H7 (cell line): ENCODE results near the gene HSPB9. TPM values are rescaled to one million over a fixed set of nuclear protein-coding genes. Genes with fewer than 3 reads are reported as not detected.

Experiments used
- DNase-seq: peaks from one replicate; pipeline ENCODE4 v3.0.0; 2012
- H3K27me3 ChIP-seq: 2 replicates; pipeline ENCODE4 v1.6.0; 2011; ENCODE audit warnings: mild to moderate bottlenecking, low read length; ENCODE audit not compliant: control insufficient read depth, insufficient read depth
- H3K36me3 ChIP-seq: replicated peaks from 2 replicates; pipeline ENCODE4 v1.5.1; 2011; ENCODE audit warnings: low read length; ENCODE audit not compliant: control insufficient read depth, insufficient read depth
- H3K4me3 ChIP-seq: 2 replicates; pipeline ENCODE4 v1.5.1; 2011; ENCODE audit warnings: low read depth, mild to moderate bottlenecking, control low read depth, low read length, moderate library complexity; ENCODE audit not compliant: insufficient read depth
- total RNA-seq: library from RNA; depleted of rRNA; stranded (reverse); fragments of >200 nt; shearing (Covaris generic); gene quantifications from 2 replicates; pipeline ENCODE4 v1.2.3, GENCODE V29; 2014; rRNA removed

Gene HSPB9, protein sequence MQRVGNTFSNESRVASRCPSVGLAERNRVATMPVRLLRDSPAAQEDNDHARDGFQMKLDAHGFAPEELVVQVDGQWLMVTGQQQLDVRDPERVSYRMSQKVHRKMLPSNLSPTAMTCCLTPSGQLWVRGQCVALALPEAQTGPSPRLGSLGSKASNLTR
- total RNA-seq, result 0.10 and 0.22 TPM in 2 replicates

- H3K4me3 ChIP-seq, result peak within 1 kb of the TSS; percentile 25
- peak; percentile 95 for DNase-seq
These were observed at the start of gene HSPB9 for GRCh38 chr17:42122371-42123303. Gene HSPB9 (plus strand): TSS chr17:42122804. CDS start chr17:42122851, 47 bp downstream.

DNA sequence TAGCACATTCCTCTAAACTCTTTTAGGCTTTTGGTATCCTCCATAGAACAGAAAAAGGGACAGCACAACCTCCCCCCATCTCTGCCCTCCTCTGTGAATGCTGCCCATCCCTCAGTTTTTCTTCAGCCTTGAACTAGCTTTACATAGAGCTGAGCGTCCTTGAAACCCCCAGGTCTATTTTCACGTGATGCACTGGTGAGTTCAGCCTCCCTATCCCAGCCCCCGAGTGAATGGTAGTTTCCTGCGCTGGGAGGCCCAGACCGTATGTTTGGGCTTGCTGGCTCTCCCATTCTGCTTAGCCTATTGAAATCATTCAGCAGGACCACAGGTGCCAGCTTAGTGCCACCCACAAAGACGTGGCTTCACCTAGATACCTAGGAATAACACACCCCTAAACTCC is 46.8 kb upstream of the HSPB9 start:
- Histone ChIP-seq H3K4me3 (no peak overlapping the region), H3K27me3 (peaks cover 13% of the 10 kb centered on the region), H3K36me3 (no peaks in the 10 kb centered on the region)
- peak; percentile 50 for DNase-seq

More at GRCh38 chr17:42122371-42123303, at the start of gene HSPB9:
- Histone ChIP-seq H3K36me3 (peaks cover 17% of the 10 kb centered on the region), H3K27me3 (no peaks in the 10 kb centered on the region)

DNA sequence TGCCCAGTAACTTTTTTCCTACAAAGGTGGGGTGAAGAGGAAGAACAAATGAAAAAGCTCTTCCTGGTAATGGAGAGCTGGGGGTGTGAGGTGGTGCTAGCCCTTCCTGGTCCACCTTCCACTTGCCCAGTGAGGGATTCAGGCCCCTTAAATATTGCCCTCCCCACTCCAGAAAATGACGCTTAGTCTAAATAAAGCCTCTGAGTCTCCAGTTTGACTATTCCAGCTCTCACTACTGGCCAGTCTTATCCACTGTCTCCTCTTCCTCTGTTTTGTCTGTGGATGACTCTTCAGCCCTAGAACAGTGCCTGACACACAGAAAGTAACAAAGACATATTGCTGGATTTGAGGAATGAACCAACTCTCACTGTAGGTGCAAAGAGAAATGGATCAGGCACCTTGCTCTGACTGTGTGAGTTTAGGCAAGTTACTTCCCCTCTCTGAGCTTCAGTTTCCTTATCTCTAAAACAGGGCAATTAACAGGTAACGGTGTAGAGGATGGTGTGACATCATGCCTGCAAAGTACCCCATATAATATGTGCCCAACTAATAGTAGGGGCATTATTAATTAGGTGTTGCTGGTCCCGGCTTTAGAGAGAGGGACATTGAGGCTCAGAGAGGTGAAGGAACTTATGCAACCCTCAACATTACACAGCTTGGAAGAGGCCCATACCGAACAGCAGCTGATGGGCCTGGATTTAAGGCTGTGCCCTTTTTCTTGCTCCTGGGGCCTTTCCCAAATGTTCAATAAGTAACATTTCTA is 45.6 kb upstream of the HSPB9 start:
- Histone ChIP-seq H3K36me3 (no peaks in the 10 kb centered on the region), H3K27me3 (peaks cover 9% of the 10 kb centered on the region)

DNA sequence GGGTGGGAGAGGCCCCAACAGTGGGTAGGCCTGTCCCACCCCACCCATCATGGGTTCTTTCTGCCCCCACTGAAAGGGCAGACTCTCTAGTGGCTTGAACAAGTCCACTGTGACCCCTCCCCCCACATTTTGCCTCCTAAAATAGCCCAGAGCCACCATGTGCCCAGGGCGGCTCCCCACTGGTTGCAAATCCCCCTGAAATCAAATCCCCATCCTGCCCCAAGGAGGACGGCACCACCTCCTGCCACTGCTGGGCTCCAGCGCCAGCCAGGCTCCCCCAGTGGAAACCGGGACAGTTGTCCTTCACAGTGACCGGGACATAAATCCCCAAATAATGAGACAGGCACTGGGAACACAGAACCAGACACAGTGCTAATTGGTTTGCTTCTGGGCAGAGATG is 44.8 kb upstream of the HSPB9 start:
- peaks cover 3% of the 10 kb centered on the region for H3K27me3 ChIP-seq
- DNase-seq, result peak; percentile 55
- H3K36me3 ChIP-seq, result no peaks in the 10 kb centered on the region
- H3K4me3 ChIP-seq, result no peak overlapping the region

More for the DNA sequence above, 45.6 kb upstream of the HSPB9 start:
- no peak overlapping the region for H3K4me3 ChIP-seq
- DNase-seq, result no peak

GRCh38 chr17:42078396-42079043 is 44.1 kb upstream of the HSPB9 start:
- H3K36me3 ChIP-seq, result no peaks in the 10 kb centered on the region
- H3K4me3 ChIP-seq, result no peak overlapping the region
- no peak for DNase-seq
- no peaks in the 10 kb centered on the region; the same call in 1 of the 2 replicates for H3K27me3 ChIP-seq

GRCh38 chr17:42079541-42079940 is 43.1 kb upstream of the HSPB9 start:
- Histone ChIP-seq H3K4me3 (no peak overlapping the region), H3K36me3 (no peaks in the 10 kb centered on the region), H3K27me3 (no peaks in the 10 kb centered on the region; the same call in 1 of the 2 replicates)
- no peak for DNase-seq

DNA sequence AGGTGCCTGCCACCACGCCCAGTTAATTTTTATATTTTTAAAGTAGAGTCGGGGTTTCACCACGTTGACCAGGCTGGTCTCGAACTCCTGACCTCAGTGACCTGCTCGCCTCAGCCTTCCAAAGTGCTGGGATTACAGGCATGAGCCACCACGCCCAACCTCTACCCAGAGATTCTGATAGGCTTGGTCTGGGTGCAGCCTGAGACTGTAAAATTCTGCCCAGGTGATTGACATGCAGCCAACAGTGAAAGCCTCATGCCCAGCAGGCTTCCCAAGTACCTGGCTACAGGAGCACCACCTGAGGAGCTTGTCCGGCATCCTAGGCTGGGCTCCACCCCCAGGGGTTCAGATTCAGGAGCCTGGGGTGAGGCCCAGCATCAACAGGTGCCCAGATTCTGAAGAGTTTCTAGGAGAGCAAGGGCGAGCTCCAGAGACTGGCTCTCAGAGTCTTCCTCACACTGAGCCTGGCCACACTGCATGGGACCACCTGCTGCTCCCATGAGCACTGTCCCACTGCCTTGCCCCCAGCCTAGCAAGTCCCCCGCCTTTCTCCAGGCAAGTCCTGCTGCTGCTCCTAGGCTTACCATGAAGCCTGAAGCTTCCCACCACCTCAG is 41.0 kb upstream of the HSPB9 start:
- no peak for DNase-seq
- H3K36me3 ChIP-seq, result no peaks in the 10 kb centered on the region
- H3K27me3 ChIP-seq, result no peaks in the 10 kb centered on the region
- H3K4me3 ChIP-seq, result no peak overlapping the region

DNA sequence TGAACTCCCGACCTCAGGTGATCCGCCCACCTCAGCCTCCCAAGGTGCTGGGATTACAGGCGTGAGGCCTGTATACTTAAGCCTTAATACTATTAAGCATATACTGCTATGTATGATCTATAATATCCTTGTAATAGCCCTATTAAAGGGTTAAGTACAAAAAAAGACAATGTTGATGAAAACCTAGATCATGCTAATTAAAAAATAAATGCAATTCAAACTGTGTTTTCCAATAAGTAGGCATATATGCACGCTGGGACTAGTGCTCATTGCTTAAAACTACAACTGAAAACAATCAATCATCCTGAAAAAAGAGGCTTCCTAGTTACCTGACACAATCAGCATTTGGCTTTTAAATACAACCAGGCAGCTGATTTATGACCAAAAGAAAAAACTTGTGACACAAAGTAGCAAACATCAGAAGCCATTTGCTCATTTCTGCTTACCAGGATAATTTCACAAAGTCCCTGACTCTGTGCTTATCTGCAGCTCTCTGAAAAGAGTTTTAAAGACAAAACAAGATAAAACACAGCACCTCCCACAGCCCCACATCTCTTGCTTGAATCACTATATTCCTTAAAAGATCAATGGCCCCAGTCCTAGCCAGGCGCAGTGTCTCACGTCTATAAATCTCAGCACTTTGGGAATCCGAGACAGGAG is 35.4 kb upstream of the HSPB9 start:
- no peak for DNase-seq
- Histone ChIP-seq H3K36me3 (no peaks in the 10 kb centered on the region), H3K27me3 (no peaks in the 10 kb centered on the region), H3K4me3 (no peak overlapping the region)

DNA sequence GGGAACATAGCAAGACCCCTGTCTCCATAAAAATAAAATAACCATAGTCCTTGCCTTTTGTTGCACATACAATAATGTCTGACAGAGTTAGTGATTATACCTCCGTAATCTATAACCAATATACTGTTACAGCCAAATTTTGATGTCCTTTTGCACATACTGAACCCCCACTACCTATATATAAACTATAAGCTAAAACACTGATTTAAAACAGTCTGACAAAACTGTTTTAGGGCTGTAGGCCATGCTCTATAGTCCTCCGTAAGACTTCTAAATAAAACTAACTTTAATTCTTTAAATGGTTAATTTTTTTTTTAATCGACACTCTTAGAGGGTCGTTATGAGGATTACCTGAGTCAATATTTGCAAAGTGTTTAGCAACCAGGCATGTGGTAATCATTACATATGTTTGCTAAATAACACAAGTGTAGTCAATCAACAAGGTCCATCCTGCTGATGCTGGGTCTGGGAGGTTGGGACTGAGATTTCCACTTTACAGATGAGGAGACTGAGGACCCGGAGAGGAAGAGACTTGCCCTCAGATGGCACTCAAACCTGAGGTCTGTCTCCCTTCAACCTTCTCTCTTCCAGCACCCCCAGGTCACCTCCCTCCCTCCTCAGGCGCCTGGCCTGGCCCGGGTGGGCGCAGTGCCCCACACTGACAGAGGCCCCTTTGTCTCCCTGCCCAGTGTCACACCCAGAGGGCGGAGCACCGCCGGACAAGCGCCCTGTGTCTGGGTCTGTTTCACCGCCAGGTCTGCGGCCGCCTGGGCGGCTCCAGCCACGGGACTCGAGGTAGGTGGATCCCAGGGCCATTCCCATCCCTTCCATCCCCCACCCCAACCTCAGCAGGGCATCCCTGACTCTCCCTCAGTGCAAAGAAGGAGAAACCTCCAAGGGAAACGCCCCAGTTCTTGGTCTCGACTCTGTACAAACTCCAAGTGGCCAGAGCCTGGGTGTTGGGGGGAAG is 34.6 kb upstream of the HSPB9 start:
- Histone ChIP-seq H3K27me3 (no peaks in the 10 kb centered on the region), H3K4me3 (no peak overlapping the region), H3K36me3 (no peaks in the 10 kb centered on the region)
- no peak for DNase-seq

GRCh38 chr17:42088736-42089135 is 33.9 kb upstream of the HSPB9 start:
- no peaks in the 10 kb centered on the region for H3K27me3 ChIP-seq
- H3K4me3 ChIP-seq, result no peak overlapping the region
- DNase-seq, result no peak
- no peaks in the 10 kb centered on the region for H3K36me3 ChIP-seq

GRCh38 chr17:42090964-42091790 is 31.4 kb upstream of the HSPB9 start:
- Histone ChIP-seq H3K27me3 (no peaks in the 10 kb centered on the region), H3K36me3 (no peaks in the 10 kb centered on the region), H3K4me3 (no peak overlapping the region)
- no peak for DNase-seq

GRCh38 chr17:42092939-42093338 is 29.7 kb upstream of the HSPB9 start:
- Histone ChIP-seq H3K36me3 (no peaks in the 10 kb centered on the region), H3K27me3 (peaks cover 13% of the 10 kb centered on the region), H3K4me3 (no peak overlapping the region)
- DNase-seq, result no peak
